Right lobe of liver (tissue), 4 donors: ENCODE measurements around the gene ALDH16A1.

Experiments used
- POLR2A ChIP-seq: fragments of 450-650 bp; IDR thresholded peaks from one replicate; pipeline ENCODE4 v1.6.1; 2017; ENCODE audit warnings: antibody characterized with exemption, mild to moderate bottlenecking
- TF ChIP-seq, protein P1 (sequence below), 4 donors: fragments of 200-600 bp in 3 of 4; fragments of 450-650 bp in 1 of 4; IDR thresholded peaks; one replicate each; pipeline versions ENCODE4 v1.5.1 to v1.8.0; 2016 to 2022; ENCODE audit warnings: antibody characterized with exemption in 4 of 4, mild to moderate bottlenecking in 2 of 4
- donor health status: DM: no; HTN: no; CAD: no.
- donor health status: DM: no; HTN: no; CAD: no.
- donor health status: DM: no; HTN: yes; CAD: no.

DNA sequence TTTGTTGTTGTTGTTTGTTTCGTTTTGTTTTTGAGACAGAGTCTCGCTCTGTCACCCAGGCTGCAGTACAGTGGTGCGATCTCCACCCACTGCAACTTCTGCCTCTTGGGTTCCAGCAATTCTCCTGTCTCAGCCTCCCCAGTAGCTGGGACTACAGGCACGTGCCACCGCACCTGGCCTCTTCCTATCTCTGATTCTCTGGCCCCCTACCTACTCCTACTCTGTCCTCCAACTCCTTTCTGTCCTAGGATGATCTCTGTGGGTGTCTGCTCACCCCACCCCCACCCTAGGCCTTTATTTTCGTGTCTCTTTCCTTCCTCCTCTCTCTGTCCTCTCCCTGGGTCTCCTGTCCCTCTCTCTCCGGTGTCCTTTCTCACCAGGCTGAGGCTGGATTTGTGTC, 2.6 kb upstream of the ALDH16A1 start:
- TF ChIP-seq, protein P1, sequence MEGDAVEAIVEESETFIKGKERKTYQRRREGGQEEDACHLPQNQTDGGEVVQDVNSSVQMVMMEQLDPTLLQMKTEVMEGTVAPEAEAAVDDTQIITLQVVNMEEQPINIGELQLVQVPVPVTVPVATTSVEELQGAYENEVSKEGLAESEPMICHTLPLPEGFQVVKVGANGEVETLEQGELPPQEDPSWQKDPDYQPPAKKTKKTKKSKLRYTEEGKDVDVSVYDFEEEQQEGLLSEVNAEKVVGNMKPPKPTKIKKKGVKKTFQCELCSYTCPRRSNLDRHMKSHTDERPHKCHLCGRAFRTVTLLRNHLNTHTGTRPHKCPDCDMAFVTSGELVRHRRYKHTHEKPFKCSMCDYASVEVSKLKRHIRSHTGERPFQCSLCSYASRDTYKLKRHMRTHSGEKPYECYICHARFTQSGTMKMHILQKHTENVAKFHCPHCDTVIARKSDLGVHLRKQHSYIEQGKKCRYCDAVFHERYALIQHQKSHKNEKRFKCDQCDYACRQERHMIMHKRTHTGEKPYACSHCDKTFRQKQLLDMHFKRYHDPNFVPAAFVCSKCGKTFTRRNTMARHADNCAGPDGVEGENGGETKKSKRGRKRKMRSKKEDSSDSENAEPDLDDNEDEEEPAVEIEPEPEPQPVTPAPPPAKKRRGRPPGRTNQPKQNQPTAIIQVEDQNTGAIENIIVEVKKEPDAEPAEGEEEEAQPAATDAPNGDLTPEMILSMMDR (IDR thresholded peaks at IDR 0.05): no peak
- no peak for TF ChIP-seq POLR2A
